ENCODE data around the gene TBC1D25.

TBC1D25 gene

DNA sequence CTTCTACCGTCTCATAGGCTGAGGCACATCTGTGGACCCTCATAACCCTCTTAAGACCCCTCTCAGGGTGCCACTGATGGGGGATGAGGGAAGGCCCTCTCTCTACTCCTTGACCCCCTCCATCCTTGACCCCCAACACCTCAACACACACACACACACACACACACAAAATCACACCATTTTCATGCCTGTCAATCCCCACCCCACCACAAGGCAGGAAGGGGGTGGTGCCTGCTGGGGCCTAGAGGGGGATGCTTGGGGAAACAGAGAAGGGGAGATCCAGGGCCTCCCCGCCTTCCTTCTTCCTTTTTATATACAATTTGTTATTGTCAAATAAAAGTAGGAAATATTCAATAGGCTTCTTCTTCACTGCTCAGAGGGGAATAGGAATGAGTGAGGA lies 19.1 kb upstream of the TBC1D25 start:
- H4K91ac ChIP-seq (ENCODE audit: low read length) = no peak overlapping the region
- no peaks in the 10 kb centered on the region for H3K9me3 ChIP-seq (ENCODE audit: control insufficient read depth, low read length)
- no peak overlapping the region for H2BK5ac ChIP-seq (ENCODE audit: low read depth, low read length, poor library complexity, severe bottlenecking)
- no peak overlapping the region for H2AFZ ChIP-seq (ENCODE audit: low read depth, low read length)
- H2AK5ac ChIP-seq (ENCODE audit: low read length, severe bottlenecking) = no peak overlapping the region
- peak overlapping the region in 1 of 2 experiments; percentile 58 for H3K4ac ChIP-seq (ENCODE audit: low read depth in 1 of 2, low read length in 2 of 2)
- no peak overlapping the region for H2BK120ac ChIP-seq (ENCODE audit: low read depth, low read length)
- no peak overlapping the region for H3K18ac ChIP-seq (ENCODE audit: low read depth in 1 of 2, low read length in 2 of 2)
- no peak overlapping the region for H3K14ac ChIP-seq (ENCODE audit: low read length in 2 of 2)
- H3K4me3 ChIP-seq (ENCODE audit: insufficient read depth in 1 of 2, low read depth in 1 of 2, low read length in 2 of 2) = no peak overlapping the region
- peaks cover 2% of the 10 kb centered on the region for H3K4me1 ChIP-seq (ENCODE audit: control insufficient read depth, insufficient read depth, low read depth, low read length)
- no peak overlapping the region for H3K4me2 ChIP-seq (ENCODE audit: low read length, poor library complexity, severe bottlenecking)
- no peak overlapping the region for H3K23ac ChIP-seq (ENCODE audit: low read length in 2 of 2)
- no peak overlapping the region for H2BK15ac ChIP-seq (ENCODE audit: low read depth, poor library complexity, severe bottlenecking)
- no peak overlapping the region for H4K8ac ChIP-seq (ENCODE audit: low read length)
- no peak overlapping the region for H3K27ac ChIP-seq (ENCODE audit: low read length, poor library complexity, severe bottlenecking)
- H3K27me3 ChIP-seq (ENCODE audit: control insufficient read depth in 1 of 2, insufficient read depth in 1 of 2, low read length in 2 of 2) = no peaks in the 10 kb centered on the region
- no peak overlapping the region for H2BK12ac ChIP-seq (ENCODE audit: low read length in 2 of 2)
- peaks cover 4% of the 10 kb centered on the region for H3K79me1 ChIP-seq (replicated peaks; ENCODE audit: low read length, poor library complexity, severe bottlenecking)
- no CpG with 5 or more reads among the region's 2 CpGs for WGBS
- no peak for DNase-seq
- peaks cover 12 to 18% of the 10 kb centered on the region in 2 experiments for H3K36me3 ChIP-seq (ENCODE audit: control insufficient read depth in 1 of 2, insufficient read depth in 2 of 2, low read depth in 1 of 2, low read length in 2 of 2)
- H3K9ac ChIP-seq (ENCODE audit: low read length) = no peak overlapping the region

DNA sequence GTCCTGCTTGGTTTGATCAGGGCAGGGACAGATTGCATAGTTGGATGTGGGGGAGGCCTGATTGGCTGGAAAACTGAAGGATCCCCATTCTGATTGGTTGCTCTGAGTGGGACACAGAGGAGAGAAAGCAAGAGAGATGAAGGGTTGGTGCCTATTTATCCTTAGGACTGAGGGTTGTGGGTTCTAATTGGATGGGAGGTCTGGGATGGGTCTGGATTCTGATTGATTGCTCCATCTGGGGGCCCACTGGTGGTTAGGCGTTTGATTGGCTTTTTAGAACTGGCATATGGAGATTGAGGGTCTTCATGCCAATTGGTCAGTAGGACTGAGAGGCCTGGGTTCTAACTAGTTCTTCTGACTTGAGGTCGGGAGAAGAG lies 18.6 kb upstream of the TBC1D25 start:
- WGBS = 51% methylated on average over 2 of the region's 2 CpGs

DNA sequence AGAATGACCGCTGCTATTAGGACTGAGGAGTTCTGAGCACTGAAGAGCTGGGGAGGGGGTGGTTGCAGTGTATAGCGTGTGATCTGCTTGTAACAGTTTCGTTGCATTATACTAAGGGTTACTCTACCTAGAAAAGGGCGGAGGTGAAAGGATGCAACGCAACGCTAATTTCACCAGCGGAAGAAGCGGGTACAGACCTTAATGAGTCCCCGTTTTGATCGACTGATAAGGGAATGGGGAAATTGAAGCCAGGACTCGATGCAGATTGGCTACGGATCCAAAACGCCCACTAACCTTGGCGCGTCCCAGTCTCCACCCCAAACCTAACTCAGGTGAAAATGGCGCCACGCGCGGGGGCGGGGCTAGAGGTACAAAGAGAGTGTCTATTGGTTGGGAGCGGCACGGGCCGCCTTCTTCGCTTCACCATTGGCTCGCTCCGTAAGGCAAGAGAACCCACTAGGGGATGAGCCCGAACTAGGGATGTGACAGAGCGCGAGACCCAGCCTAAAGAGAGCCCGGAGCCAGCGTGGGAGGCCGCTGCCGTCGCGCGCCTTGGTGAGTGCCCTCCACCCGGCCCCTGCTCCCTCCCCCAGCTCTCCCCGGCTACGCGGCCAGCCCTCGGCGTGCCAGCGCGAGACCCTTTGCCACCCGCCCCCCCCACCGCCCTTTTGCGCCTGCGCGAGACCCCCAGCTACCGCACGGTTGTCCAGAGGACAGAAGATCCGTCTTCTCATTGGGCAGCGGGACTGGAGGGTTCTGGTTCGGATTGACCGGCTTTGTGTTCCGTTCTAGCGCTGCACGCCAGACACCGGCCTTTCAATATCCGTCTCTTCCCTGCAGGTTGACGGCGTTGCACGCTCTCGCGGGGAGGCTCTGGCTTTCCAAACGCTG lies 17.9 kb upstream of the TBC1D25 start, which contains the start of gene EBP:
Gene EBP (plus strand): TSS at position 456 of the 891 bp plus-strand sequence. CDS start 1,964 bp downstream, outside the sequence.
- peak within 1 kb of the TSS; percentile 77 for H4K8ac ChIP-seq (ENCODE audit: low read length)
- no peak within 1 kb of the TSS for H3K23ac ChIP-seq (ENCODE audit: low read length in 2 of 2)

More for the DNA sequence above, 18.6 kb upstream of the TBC1D25 start:
- no peak overlapping the region for H2BK5ac ChIP-seq (ENCODE audit: low read depth, low read length, poor library complexity, severe bottlenecking)
- H3K36me3 ChIP-seq (ENCODE audit: control insufficient read depth in 1 of 2, insufficient read depth in 2 of 2, low read depth in 1 of 2, low read length in 2 of 2) = peaks cover 11 to 13% of the 10 kb centered on the region in 2 experiments
- H3K27me3 ChIP-seq (ENCODE audit: control insufficient read depth in 1 of 2, insufficient read depth in 1 of 2, low read length in 2 of 2) = no peaks in the 10 kb centered on the region
- peak overlapping the region in 1 of 2 experiments; percentile 76 for H3K4me3 ChIP-seq (ENCODE audit: insufficient read depth in 1 of 2, low read depth in 1 of 2, low read length in 2 of 2)
- no peak overlapping the region for H3K18ac ChIP-seq (ENCODE audit: low read depth in 1 of 2, low read length in 2 of 2)
- no peak overlapping the region for H4K8ac ChIP-seq (ENCODE audit: low read length)
- H3K9me3 ChIP-seq (ENCODE audit: control insufficient read depth, low read length) = no peaks in the 10 kb centered on the region
- H2BK120ac ChIP-seq (ENCODE audit: low read depth, low read length) = no peak overlapping the region
- H3K23ac ChIP-seq (ENCODE audit: low read length in 2 of 2) = no peak overlapping the region
- peaks cover 2% of the 10 kb centered on the region for H3K4me1 ChIP-seq (ENCODE audit: control insufficient read depth, insufficient read depth, low read depth, low read length)
- H3K4ac ChIP-seq (ENCODE audit: low read depth in 1 of 2, low read length in 2 of 2) = no peak overlapping the region
- no peak overlapping the region for H4K91ac ChIP-seq (ENCODE audit: low read length)
- no peak for DNase-seq
- peak overlapping the region; percentile 74 for H3K4me2 ChIP-seq (ENCODE audit: low read length, poor library complexity, severe bottlenecking)
- peaks cover 4% of the 10 kb centered on the region for H3K79me1 ChIP-seq (replicated peaks; ENCODE audit: low read length, poor library complexity, severe bottlenecking)
- no peak overlapping the region for H3K14ac ChIP-seq (ENCODE audit: low read length in 2 of 2)
- no peak overlapping the region for H2AK5ac ChIP-seq (ENCODE audit: low read length, severe bottlenecking)
- no peak overlapping the region for H2BK12ac ChIP-seq (ENCODE audit: low read length in 2 of 2)
- peak overlapping the region; percentile 77 for H3K9ac ChIP-seq (ENCODE audit: low read length)
- no peak overlapping the region for H2AFZ ChIP-seq (ENCODE audit: low read depth, low read length)
- H2BK15ac ChIP-seq (ENCODE audit: low read depth, poor library complexity, severe bottlenecking) = no peak overlapping the region
- no peak overlapping the region for H3K27ac ChIP-seq (ENCODE audit: low read length, poor library complexity, severe bottlenecking)

DNA sequence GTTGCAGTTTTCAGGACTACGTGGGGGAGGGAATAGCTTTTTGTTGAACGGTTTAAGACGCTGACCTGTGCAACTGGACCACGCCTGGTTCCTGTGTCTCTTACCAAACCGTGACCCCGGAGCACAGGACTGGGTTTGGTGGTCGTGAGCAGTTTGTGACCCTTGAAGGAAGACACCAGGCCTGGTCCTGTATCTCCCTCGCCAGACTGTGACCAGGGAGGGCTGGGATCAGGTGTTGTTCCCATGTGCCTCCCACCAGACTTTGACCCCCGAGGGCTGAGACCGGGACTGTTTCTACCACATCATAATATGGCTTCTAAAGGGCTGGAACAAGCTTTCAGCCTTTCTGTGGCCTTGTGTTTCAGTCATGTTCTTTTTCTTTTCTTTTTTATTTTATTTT lies 17.2 kb upstream of the TBC1D25 start:
- H3K18ac ChIP-seq (ENCODE audit: low read depth in 1 of 2, low read length in 2 of 2) = peak overlapping the region in 1 of 2 experiments; percentile 82
- peaks cover 8 to 11% of the 10 kb centered on the region in 2 experiments for H3K36me3 ChIP-seq (ENCODE audit: control insufficient read depth in 1 of 2, insufficient read depth in 2 of 2, low read depth in 1 of 2, low read length in 2 of 2)
- 10% methylated on average over 6 of the region's 10 CpGs for WGBS

More for the DNA sequence above, 17.9 kb upstream of the TBC1D25 start, which contains the start of gene EBP:
- Histone ChIP-seq H3K18ac (ENCODE audit: low read depth in 1 of 2, low read length in 2 of 2) (peak within 1 kb of the TSS in 1 of 2 experiments; percentile 82), H3K27me3 (ENCODE audit: control insufficient read depth in 1 of 2, insufficient read depth in 1 of 2, low read length in 2 of 2) (no peaks in the 10 kb centered on the region), H2BK120ac (ENCODE audit: low read depth, low read length) (no peak within 1 kb of the TSS), H3K36me3 (ENCODE audit: control insufficient read depth in 1 of 2, insufficient read depth in 2 of 2, low read depth in 1 of 2, low read length in 2 of 2) (peaks cover 9 to 10% of the 10 kb centered on the region in 2 experiments), H2BK5ac (ENCODE audit: low read depth, low read length, poor library complexity, severe bottlenecking) (no peak within 1 kb of the TSS), H3K4ac (ENCODE audit: low read depth in 1 of 2, low read length in 2 of 2) (peak within 1 kb of the TSS in 1 of 2 experiments; percentile 7), H3K4me3 (ENCODE audit: insufficient read depth in 1 of 2, low read depth in 1 of 2, low read length in 2 of 2) (peak within 1 kb of the TSS; percentile 68 to 76), H4K91ac (ENCODE audit: low read length) (no peak within 1 kb of the TSS), H2AK5ac (ENCODE audit: low read length, severe bottlenecking) (no peak within 1 kb of the TSS), H3K14ac (ENCODE audit: low read length in 2 of 2) (peak within 1 kb of the TSS in 1 of 2 experiments; percentile 32), H2BK12ac (ENCODE audit: low read length in 2 of 2) (no peak within 1 kb of the TSS), H3K4me1 (ENCODE audit: control insufficient read depth, insufficient read depth, low read depth, low read length) (peaks cover 2% of the 10 kb centered on the region), H3K9ac (ENCODE audit: low read length) (peak within 1 kb of the TSS; percentile 77), H3K79me1 (replicated peaks; ENCODE audit: low read length, poor library complexity, severe bottlenecking) (peaks cover 4% of the 10 kb centered on the region), H3K27ac (ENCODE audit: low read length, poor library complexity, severe bottlenecking) (peak within 1 kb of the TSS; percentile 69), H2AFZ (ENCODE audit: low read depth, low read length) (peak within 1 kb of the TSS; percentile 39), H3K4me2 (ENCODE audit: low read length, poor library complexity, severe bottlenecking) (peak within 1 kb of the TSS; percentile 91), H2BK15ac (ENCODE audit: low read depth, poor library complexity, severe bottlenecking) (peak within 1 kb of the TSS; percentile 28), H3K9me3 (ENCODE audit: control insufficient read depth, low read length) (no peaks in the 10 kb centered on the region)
- WGBS = 1% methylated on average over 44 of the region's 66 CpGs
- DNase-seq = peak; percentile 88

More for the DNA sequence above, 17.2 kb upstream of the TBC1D25 start:
- DNase-seq = no peak
- H3K4me2 ChIP-seq (ENCODE audit: low read length, poor library complexity, severe bottlenecking) = peak overlapping the region; percentile 91
- H3K79me1 ChIP-seq (replicated peaks; ENCODE audit: low read length, poor library complexity, severe bottlenecking) = peaks cover 9% of the 10 kb centered on the region
- H3K14ac ChIP-seq (ENCODE audit: low read length in 2 of 2) = peak overlapping the region in 1 of 2 experiments; percentile 32
- peak overlapping the region; percentile 68 to 76 for H3K4me3 ChIP-seq (ENCODE audit: insufficient read depth in 1 of 2, low read depth in 1 of 2, low read length in 2 of 2)
- no peak overlapping the region for H4K8ac ChIP-seq (ENCODE audit: low read length)
- peak overlapping the region; percentile 77 for H3K9ac ChIP-seq (ENCODE audit: low read length)
- H3K27me3 ChIP-seq (ENCODE audit: control insufficient read depth in 1 of 2, insufficient read depth in 1 of 2, low read length in 2 of 2) = peaks cover 0 to 3% of the 10 kb centered on the region in 2 experiments
- peaks cover 2% of the 10 kb centered on the region for H3K4me1 ChIP-seq (ENCODE audit: control insufficient read depth, insufficient read depth, low read depth, low read length)
- H2BK12ac ChIP-seq (ENCODE audit: low read length in 2 of 2) = no peak overlapping the region
- H2AFZ ChIP-seq (ENCODE audit: low read depth, low read length) = no peak overlapping the region
- H3K9me3 ChIP-seq (ENCODE audit: control insufficient read depth, low read length) = no peaks in the 10 kb centered on the region
- H3K23ac ChIP-seq (ENCODE audit: low read length in 2 of 2) = no peak overlapping the region
- H2BK120ac ChIP-seq (ENCODE audit: low read depth, low read length) = no peak overlapping the region
- H2AK5ac ChIP-seq (ENCODE audit: low read length, severe bottlenecking) = no peak overlapping the region
- H2BK5ac ChIP-seq (ENCODE audit: low read depth, low read length, poor library complexity, severe bottlenecking) = no peak overlapping the region
- peak overlapping the region in 1 of 2 experiments; percentile 7 for H3K4ac ChIP-seq (ENCODE audit: low read depth in 1 of 2, low read length in 2 of 2)
- H4K91ac ChIP-seq (ENCODE audit: low read length) = no peak overlapping the region
- H2BK15ac ChIP-seq (ENCODE audit: low read depth, poor library complexity, severe bottlenecking) = no peak overlapping the region
- peak overlapping the region; percentile 69 for H3K27ac ChIP-seq (ENCODE audit: low read length, poor library complexity, severe bottlenecking)

Measured in mesenchymal stem cell (in vitro differentiated cells and primary cell).